ENCODE data around the gene ITGAL.

Gene ITGAL

DNA sequence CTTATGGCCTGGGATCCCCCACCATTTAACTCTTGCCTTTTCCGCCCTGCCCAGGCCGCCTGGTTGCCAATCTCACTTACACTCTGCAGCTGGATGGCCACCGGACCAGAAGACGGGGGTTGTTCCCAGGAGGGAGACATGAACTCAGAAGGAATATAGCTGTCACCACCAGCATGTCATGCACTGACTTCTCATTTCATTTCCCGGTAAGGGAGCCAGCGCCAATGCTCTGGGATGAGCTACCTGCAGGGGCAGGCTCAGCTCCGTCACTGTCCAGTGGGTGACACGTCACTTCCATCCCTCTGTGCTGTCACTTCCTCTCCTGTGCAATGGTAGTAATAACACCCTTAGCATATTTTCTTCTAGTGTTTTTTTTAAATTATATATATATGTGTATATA, 26.7 kb downstream of the ITGAL start:
- POLR2A ChIA-PET = interaction anchor here (0.9 kb wide), 1 partner anchor 23 kb away, joined by 3 read pairs; no protein-coding TSS in a partner anchor
- CTCF ChIA-PET = interaction anchor here (0.6 to 1.0 kb wide), 2 partner anchors 11 to 116 kb away, joined by 3 read pairs; no protein-coding TSS in a partner anchor
- TF ChIP-seq ELF4 (IDR thresholded peaks at IDR 0.05) = no peak
- no peak for TF ChIP-seq FOXK2 (IDR thresholded peaks at IDR 0.05)
- no peak for TF ChIP-seq SUZ12 (IDR thresholded peaks at IDR 0.05)
- TF ChIP-seq HDGF (IDR thresholded peaks at IDR 0.05; ENCODE audit: borderline replicate concordance) = no peak
- TF ChIP-seq ZNF384 (IDR thresholded peaks at IDR 0.05) = no peak
- TF ChIP-seq, protein P1, sequence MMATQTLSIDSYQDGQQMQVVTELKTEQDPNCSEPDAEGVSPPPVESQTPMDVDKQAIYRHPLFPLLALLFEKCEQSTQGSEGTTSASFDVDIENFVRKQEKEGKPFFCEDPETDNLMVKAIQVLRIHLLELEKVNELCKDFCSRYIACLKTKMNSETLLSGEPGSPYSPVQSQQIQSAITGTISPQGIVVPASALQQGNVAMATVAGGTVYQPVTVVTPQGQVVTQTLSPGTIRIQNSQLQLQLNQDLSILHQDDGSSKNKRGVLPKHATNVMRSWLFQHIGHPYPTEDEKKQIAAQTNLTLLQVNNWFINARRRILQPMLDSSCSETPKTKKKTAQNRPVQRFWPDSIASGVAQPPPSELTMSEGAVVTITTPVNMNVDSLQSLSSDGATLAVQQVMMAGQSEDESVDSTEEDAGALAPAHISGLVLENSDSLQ (IDR thresholded peaks at IDR 0.05) = no peak
- TF ChIP-seq FOXA1 (IDR thresholded peaks at IDR 0.05) = no peak
- no peak for TF ChIP-seq L3MBTL2 (conservative IDR thresholded peaks at IDR 0.05)
- TF ChIP-seq TARDBP (IDR thresholded peaks at IDR 0.05) = no peak
- no peak for TF ChIP-seq NFRKB (IDR thresholded peaks at IDR 0.05)
- TF ChIP-seq SP1 (IDR thresholded peaks at IDR 0.05) = no peak
- no peak for TF ChIP-seq LEF1 (IDR thresholded peaks at IDR 0.05; ENCODE audit: borderline replicate concordance)
- no peak for TF ChIP-seq FOXM1 (IDR thresholded peaks at IDR 0.05; ENCODE audit: borderline replicate concordance)
- TF ChIP-seq CTBP1 (IDR thresholded peaks at IDR 0.05; ENCODE audit: borderline replicate concordance) = no peak
- DNase-seq (ENCODE audit: extremely low spot score) = no peak

DNA sequence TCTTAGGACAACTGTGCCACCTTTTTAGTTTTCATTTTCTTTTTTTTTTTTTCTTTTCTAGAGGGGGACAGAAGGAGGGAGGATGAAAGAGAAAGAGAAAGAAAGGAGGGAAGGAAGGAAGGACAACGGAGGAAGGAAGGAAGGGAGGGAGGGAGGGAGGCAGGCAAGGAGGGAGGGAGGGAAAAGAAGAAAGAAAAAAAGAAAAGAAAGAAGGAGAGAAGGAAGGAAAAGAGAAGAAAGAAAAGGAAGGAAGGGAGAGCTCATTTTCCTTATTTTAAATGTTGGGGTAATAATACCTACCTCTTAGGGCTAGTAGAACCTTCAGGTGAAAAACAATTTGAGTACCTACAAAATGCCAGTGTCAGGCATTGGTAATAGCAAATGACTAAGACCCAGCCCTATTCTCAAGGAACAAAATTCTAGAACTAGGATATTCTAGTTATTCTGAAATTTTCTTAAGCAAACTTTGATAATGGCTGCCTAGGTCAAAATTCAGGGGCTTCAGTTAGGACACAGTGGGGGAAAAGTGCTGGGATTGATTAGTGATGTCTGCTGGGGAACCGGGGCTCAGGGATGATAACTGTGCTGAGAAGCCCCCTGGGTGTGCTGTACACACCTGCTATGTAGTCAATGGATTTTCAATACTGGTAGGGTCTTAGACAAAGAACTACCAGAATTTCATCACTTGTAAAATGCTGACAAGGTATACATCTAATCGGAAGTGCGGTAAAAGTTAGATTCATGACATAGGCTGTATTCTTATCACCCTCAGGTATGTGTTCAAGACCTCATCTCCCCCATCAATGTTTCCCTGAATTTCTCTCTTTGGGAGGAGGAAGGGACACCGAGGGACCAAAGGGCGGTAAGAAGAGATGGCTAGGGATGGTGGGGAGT, 31.1 kb downstream of the ITGAL start:
- no peak for TF ChIP-seq SUZ12 (IDR thresholded peaks at IDR 0.05)
- no peak for TF ChIP-seq L3MBTL2 (conservative IDR thresholded peaks at IDR 0.05)
- no peak for TF ChIP-seq ARNT (IDR thresholded peaks at IDR 0.05)
- TF ChIP-seq, protein P1 (IDR thresholded peaks at IDR 0.05) = no peak
- TF ChIP-seq LEF1 (IDR thresholded peaks at IDR 0.05; ENCODE audit: borderline replicate concordance) = no peak
- no peak for TF ChIP-seq NFRKB (IDR thresholded peaks at IDR 0.05)
- no peak for TF ChIP-seq FOXA1 (IDR thresholded peaks at IDR 0.05)
- TF ChIP-seq TARDBP (IDR thresholded peaks at IDR 0.05) = no peak
- TF ChIP-seq BHLHE40 (IDR thresholded peaks at IDR 0.05; ENCODE audit: borderline replicate concordance) = no peak
- TF ChIP-seq ZNF384 (IDR thresholded peaks at IDR 0.05) = no peak
- no peak for TF ChIP-seq HDGF (IDR thresholded peaks at IDR 0.05; ENCODE audit: borderline replicate concordance)
- TF ChIP-seq FOXM1 (IDR thresholded peaks at IDR 0.05; ENCODE audit: borderline replicate concordance) = no peak
- TF ChIP-seq CTBP1 (IDR thresholded peaks at IDR 0.05; ENCODE audit: borderline replicate concordance) = no peak
- TF ChIP-seq FOXK2 (IDR thresholded peaks at IDR 0.05) = no peak
- TF ChIP-seq SP1 (IDR thresholded peaks at IDR 0.05) = no peak
- no peak for TF ChIP-seq ELF4 (IDR thresholded peaks at IDR 0.05)

DNA sequence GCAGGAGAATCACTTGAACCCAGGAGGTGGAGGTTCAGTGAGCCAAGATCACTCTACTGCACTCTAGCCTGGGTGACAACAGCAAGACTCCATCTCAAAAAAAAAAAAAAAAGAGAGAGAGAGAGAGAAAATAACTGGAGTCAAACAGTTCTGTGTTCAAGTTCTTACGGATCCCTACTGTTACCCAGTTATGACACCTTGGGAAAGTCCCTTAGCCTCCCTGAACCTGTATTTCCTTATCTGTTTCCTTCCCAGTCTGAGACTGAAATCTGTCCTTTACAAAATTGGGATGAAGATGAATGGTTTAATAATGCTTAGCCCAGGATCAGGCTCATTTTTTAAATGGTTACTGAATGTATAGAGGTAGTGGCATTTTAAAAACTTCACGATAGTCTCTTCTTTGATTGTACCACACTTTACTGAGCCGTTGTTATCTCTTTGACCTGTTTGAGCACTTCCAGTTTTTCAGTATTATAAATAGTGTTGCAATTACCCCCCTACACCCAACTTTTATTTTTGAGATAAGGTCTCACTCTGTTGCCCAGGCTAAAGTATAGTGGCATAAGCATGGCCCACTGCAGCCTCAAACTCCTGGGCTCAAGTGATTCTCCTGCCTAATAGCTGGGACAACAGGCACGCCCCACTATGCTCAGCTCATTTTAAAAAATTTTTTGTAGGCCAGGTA, 36.7 kb downstream of the ITGAL start:
- ChIA-PET CTCF (interaction anchor here (0.8 kb wide), 1 partner anchor 32 kb away, joined by 5 read pairs; no protein-coding TSS in a partner anchor), POLR2A (interaction anchor here (0.8 to 1.7 kb wide), 4 partner anchors 16 to 63 kb away, joined by 3 to 10 read pairs (median 5); partner anchors contain the start of gene ZNF747)
- TF ChIP-seq, protein P1 (IDR thresholded peaks at IDR 0.05) = no peak
- TF ChIP-seq TARDBP (IDR thresholded peaks at IDR 0.05) (no peak), SUZ12 (IDR thresholded peaks at IDR 0.05) (no peak), NFRKB (IDR thresholded peaks at IDR 0.05) (no peak), FOXA1 (IDR thresholded peaks at IDR 0.05) (no peak), L3MBTL2 (conservative IDR thresholded peaks at IDR 0.05) (no peak)
- no peak for DNase-seq (ENCODE audit: extremely low spot score)

More for the DNA sequence above, 31.1 kb downstream of the ITGAL start:
- DNase-seq (ENCODE audit: extremely low spot score) = no peak
- ChIA-PET POLR2A (interaction anchor here (1.6 kb wide), 1 partner anchor 21 kb away, joined by 4 read pairs; no protein-coding TSS in a partner anchor), CTCF (no interaction called here)

DNA sequence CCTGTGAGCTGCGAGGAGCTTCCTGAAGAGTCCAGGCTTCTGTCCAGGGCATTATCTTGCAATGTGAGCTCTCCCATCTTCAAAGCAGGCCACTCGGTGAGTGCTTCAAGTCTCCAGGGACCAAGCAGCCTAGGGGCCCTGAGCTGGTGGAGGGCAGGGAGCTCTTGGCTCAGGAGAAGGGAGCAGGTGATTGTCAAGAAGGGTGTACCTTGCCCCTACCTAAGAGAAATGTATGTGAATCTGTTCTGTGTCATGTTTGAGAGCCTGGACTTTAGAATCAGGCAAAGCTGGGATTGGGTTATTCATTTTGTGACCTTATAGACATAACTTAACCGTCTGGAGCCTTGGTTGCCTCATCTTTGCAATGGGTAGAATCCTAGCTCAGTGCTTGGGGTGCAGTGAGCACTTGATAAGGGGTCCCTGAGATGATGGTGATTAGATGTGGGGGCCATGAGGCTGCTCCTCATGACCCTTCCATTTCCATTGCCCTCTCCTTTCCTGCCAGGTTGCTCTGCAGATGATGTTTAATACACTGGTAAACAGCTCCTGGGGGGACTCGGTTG, 37.9 kb downstream of the ITGAL start:
- TF ChIP-seq ELF4 (IDR thresholded peaks at IDR 0.05) = no peak
- TF ChIP-seq NFRKB (IDR thresholded peaks at IDR 0.05) = no peak
- TF ChIP-seq ZNF384 (IDR thresholded peaks at IDR 0.05) = no peak
- TF ChIP-seq ARNT (IDR thresholded peaks at IDR 0.05) = no peak
- TF ChIP-seq SUZ12 (IDR thresholded peaks at IDR 0.05) = no peak
- TF ChIP-seq, protein P1 (IDR thresholded peaks at IDR 0.05) = no peak
- no peak for TF ChIP-seq FOXM1 (IDR thresholded peaks at IDR 0.05; ENCODE audit: borderline replicate concordance)
- no peak for TF ChIP-seq FOXA1 (IDR thresholded peaks at IDR 0.05)
- no peak for TF ChIP-seq TARDBP (IDR thresholded peaks at IDR 0.05)
- no peak for TF ChIP-seq BHLHE40 (IDR thresholded peaks at IDR 0.05; ENCODE audit: borderline replicate concordance)
- TF ChIP-seq HDGF (IDR thresholded peaks at IDR 0.05; ENCODE audit: borderline replicate concordance) = no peak
- TF ChIP-seq L3MBTL2 (conservative IDR thresholded peaks at IDR 0.05) = no peak
- TF ChIP-seq CTBP1 (IDR thresholded peaks at IDR 0.05; ENCODE audit: borderline replicate concordance) = no peak
- no peak for TF ChIP-seq SP1 (IDR thresholded peaks at IDR 0.05)
- TF ChIP-seq FOXK2 (IDR thresholded peaks at IDR 0.05) = no peak
- TF ChIP-seq LEF1 (IDR thresholded peaks at IDR 0.05; ENCODE audit: borderline replicate concordance) = no peak
- ChIA-PET POLR2A (interaction anchor here (0.9 to 3.3 kb wide), 5 partner anchors 12 to 62 kb away, joined by 3 to 19 read pairs (median 4); partner anchors contain the start of gene ZNF747), CTCF (interaction anchor here (0.6 to 1.2 kb wide), 2 partner anchors 16 to 100 kb away, joined by 3 to 5 read pairs; no protein-coding TSS in a partner anchor)
- no peak for DNase-seq (ENCODE audit: extremely low spot score)
